Activated CD8-positive, alpha-beta memory T cell treated with anti-CD3 and anti-CD28 coated beads for 4 hours (primary cell): ENCODE measurements around the gene PSD2.

Experiments
- DNase-seq, 2 donors: peaks; one replicate each; pipeline ENCODE4 v3.0.0-alpha.2; 2020; ENCODE audit warnings: low read depth in 2 of 2

PSD2 gene

GRCh38 chr5:139811274-139811607 lies 15.6 kb downstream of the PSD2 start:
- DNase-seq: no peak

GRCh38 chr5:139812323-139812722 lies 16.7 kb downstream of the PSD2 start:
- DNase-seq: no peak

DNA sequence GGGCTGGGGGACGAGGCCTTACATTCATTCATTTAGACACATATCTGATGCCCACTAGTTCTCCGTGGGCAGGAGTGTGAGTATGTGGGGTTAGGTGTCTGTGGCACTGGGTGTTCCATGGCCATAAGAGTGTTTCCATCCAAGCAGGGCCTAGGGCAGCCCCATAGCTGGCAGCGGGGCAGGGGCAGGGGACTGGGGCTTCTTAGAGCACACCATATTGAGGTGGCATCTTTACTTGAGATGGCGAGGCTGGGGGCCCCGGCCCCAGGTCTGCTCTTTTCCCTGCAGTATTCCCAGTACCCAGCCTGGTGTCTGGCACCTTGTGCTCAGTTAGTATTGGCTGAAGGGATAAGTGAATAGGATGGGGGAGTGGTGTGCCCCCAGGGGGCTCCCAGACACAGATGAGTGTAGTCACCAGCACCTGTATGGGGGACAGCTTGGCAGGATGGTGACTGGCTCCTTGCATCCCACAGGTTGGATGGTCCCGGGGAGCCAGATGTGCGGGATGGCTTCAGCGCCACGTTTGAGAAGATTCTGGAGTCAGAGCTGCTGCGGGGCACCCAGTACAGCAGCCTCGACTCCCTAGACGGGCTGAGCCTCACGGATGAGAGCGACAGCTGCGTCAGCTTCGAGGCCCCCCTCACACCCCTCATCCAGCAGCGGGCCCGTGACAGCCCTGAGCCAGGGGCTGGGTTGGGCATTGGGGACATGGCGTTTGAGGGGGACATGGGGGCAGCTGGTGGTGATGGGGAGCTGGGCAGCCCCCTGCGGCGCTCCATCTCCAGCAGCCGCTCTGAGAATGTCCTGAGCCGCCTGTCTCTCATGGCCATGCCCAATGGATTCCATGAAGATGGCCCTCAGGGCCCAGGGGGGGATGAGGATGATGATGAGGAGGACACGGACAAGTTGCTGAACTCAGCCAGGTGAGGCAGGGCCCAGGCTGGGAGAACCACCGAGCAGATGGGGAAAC lies 17.5 kb downstream of the PSD2 start:
- no peak for DNase-seq

- DNase-seq: no peak
Measured at GRCh38 chr5:139814191-139814601, 18.6 kb downstream of the PSD2 start.

DNA sequence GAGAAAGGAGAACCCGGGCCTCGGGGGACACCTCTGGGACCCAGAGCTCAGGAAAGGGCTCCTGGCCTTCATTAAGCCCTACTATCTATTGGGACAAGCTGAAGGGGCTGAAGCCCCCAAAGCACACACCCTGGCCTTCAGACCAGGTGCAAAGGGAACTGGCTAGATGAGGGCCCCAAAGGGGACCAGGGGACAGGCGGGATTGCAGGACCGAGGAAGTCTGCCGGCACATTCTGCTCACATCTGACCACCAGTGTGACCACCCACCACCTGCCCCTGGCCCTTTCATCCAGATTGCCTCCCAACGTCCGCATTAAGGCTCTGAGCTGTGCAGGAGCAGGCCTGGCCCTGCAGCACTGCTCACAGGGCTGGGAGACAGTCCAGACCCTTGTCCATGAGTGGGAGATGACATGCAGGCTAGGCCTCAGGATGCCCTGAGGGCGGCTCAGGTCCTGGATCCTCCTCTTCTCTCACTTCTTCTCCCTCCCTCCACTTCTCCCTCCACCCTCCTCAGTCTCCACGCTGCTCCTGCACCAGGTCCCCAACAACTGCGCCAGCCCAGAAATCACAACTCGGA lies 19.2 kb downstream of the PSD2 start:
- no peak for DNase-seq

DNA sequence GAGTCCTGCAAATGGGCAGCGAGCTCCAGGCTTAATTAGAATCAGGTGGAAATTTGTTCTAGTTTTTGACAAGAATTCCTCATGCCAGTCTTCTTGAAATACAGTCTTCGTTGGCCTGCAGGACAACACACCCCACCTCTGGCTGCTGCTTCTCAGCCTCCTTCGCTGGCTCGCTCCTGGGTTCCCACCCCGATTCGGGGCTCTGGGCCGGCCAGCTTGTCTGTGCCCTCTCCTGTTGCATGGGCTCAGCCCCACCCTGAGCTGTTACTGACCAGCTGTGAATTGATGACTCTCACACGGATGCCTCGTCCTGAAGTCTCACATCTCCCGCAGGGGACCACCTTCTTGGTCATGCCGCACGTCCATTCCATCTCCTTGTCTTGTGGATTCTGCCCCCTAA lies 21.0 kb downstream of the PSD2 start:
- no peak for DNase-seq

DNA sequence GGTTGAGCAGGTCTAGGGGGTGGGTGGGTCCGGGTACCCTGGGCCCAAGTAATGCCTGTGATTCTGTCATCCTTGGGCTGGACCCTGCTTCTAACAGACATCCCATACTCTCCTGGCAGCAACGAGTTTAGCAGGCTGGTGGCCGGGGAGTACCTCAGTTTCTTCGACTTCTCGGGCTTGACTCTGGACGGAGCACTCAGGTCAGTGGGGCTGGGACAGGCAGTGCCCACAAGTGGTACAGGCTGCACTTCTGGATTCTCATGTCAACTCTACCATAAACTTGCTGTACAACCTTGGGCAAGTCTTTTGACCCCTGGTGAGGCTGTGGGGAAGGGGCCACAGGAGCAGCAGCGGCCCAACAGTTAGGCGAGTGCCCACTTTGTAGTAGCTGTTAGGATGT lies 21.8 kb downstream of the PSD2 start:
- DNase-seq: no peak

DNA sequence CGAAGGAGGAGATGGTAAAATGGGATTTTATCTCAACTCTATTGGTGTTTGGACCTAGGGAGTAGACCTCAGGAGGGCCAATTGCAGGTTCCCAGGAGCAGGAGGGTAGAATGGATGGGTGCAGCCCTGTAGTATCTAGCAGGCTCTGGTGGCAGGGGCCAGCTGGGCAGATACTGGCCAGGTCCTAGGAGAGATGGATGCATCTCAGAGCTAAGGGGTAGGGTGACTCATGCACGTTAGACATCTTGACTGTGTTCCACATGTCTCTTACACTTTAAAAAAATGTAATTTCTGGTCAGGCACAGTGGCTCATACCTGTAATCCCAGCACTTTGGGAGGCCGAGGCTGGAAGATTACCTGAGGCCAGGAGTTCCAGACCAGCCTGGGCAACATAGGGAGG lies 22.4 kb downstream of the PSD2 start:
- DNase-seq: no peak

DNA sequence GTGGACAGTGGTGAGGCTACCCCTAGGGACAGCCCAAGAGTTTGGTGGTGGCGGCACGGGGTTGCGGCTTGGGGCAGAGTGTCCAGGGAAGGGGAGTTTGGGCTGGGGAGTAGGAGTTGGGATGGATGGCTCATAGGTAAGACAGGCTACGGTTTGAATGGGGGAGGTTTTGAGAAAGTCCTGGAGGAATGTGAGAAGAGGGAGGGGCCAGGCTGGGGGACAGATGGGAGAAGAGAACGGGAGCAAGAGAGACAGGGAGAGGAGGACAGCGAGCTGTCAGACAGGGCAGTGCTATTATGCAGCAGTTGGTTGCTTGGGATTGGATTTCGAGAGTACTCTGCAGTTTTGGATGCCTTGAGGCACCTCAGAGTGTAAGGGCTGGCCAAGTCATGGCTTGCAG lies 24.5 kb downstream of the PSD2 start:
- DNase-seq: no peak

DNA sequence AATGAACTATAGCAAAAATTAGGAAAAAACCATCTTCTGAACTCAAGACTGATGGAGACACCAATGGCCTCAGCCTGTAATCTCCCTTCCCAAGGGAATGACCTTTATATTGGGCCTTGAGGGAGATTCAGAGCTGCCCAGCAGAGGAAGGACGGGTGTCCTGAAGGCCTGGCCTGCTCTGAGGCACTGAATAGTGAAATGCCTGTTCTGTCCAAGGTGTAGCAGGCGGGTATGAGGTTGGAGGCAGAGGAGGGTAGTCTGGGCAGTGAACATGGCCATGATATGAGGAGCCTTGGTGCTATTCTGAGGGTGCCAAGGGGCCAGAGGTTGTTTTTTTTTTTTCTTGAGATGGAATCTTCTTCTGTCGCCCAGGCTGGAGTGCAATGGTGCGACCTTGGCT lies 25.0 kb downstream of the PSD2 start:
- no peak for DNase-seq

GRCh38 chr5:139821806-139822552 lies 26.4 kb downstream of the PSD2 start:
- no peak for DNase-seq

DNA sequence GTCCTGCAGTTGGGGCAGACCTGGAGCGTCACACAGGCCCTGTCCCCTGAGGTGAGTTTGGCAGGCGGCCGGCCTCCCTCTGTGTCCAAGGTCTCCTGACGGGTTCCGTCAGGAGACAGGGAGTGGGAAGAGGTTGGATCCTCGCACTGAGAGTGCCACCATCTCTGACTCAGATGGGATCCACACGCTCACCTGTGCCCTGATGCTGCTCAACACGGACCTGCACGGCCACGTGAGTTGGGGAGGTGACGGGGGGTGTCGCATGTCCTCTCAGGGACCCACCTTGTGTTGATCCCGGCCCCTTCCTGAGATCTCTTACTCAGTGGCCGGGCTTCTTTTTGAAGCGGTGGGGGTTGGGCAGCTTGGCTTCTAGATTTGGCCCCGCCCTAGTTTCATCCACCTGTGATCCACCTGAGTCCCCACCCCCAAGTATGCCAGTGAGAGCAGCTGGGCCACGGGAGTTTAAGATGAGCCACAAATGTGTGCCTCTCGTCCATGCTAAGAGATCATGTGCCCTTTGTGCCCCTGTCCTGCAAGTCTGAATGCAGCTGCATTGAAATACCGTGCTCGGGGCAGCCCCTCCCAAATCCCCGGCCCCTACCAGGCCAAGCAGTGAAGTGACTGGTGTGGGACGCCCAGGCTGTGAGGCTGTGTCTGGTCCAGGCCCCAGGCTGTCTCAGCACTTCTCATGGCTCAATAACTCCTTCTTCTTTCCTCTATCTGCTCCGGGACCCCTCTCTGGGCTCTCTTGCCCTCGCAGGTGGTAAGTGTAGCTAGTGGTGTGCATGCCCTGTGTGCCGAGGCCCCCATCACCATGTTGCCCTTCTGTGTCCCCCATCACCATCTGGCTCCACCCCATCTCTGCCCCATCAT lies 27.2 kb downstream of the PSD2 start:
- DNase-seq: no peak

- DNase-seq: no peak
Measured at GRCh38 chr5:139823757-139824355, 28.2 kb downstream of the PSD2 start.

DNA sequence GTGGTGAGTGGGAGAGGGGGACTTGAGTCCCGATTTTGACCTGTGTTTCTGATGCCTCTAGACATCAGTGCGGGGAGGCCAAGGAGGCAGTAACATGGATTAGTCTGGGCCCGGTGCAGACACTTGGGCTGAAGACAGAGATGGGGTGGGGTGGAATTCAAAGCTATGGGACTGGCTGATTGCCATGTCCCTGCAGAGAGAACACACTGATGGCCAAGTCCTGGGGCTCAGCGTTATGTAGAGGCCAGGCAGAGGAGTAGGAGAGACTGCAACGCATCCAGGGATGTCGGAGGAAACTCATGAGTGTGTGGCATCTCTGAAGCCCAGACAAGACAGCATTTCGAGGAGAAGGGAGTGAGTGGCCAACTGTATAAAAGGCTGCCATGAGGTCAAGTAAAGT lies 30.1 kb downstream of the PSD2 start:
- no peak for DNase-seq

DNA sequence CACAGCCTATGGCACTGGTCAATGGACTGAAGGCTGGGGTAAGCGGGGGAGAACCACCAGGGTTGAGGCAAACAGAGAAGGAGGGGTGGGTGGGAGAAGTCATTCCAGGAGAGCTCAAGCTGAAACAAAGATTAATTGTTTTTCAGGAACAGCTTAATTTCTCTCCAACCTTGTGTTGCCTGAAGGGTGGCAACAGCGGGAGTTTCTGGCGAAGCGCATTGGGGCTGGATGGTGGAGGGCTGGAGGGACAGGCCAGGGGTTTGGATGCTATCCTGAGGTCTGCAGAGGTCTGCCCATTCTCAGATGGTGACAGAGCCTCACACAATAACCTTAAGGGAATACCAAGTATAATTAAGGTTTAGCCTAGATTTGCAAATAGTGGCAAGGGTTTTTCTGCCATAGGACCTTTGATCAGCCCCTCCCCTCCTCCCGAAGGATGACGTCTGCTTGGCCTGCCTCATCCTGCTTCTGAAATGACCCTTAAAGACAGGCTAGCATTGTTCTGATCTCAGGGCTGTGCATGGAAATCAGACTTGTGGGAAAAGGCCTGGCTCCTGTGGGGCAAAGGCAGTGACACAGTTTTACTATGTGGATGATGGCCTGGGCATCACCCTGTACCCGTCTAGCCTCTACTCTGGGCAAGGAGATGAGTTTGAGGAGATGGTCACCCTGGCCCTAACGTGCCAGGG lies 32.7 kb downstream of the PSD2 start:
- no peak for DNase-seq

DNA sequence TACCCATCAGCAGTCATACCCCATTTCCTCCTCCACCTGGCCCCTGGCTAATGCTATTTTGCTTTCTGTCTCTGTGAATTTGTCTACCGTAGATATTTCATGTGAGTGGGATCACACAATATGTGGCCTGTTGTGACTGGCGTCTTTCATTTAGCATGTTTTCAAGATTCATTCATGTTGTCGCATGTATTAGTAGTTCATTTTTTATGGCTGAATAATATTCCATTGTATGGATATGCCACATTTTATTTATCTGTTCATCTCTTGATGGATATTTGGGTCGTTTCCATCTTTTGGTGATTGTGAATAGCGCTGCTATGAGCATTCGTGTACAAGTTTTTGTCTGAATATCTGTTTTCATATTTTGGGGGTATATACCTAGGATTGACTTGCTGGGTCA lies 33.9 kb downstream of the PSD2 start:
- no peak for DNase-seq

DNA sequence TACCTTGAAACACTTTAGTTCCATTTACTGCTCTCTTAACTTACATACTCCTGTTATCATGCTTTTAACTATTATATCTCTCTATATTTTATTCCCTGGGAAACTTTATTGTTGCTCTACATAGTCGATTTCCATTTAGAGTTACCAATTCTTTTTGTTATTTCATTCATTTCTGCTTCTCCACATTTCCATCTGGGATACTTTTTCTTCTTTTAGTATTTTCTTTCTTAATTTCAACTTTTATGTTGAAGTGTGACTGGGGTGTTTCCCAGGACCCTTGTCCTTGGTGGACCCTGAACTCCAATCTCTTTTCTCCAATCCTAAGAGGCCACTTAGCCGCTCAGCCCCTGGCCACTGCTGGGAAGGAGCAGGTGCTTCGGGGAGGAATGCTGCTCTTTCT lies 36.0 kb downstream of the PSD2 start:
- no peak for DNase-seq

DNA sequence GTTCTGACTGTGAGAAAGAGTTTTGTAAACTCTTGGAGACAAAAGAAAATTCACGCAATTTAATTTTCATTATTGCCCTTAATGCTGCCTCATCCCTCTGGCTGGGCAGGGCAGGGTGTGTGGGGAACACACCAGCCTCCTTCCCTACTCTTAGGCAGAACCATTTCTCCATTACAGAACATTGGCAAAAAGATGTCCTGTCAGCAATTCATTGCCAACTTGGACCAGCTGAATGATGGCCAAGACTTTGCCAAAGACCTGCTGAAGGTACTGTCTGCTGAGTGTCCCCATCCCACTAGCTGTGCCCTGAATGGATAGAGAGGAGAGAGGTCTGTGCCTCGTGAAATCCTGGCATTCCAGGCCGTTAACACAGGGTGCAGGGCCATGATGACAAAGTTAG lies 37.9 kb downstream of the PSD2 start:
- DNase-seq: no peak

GRCh38 chr5:139835656-139836055 lies 40.0 kb downstream of the PSD2 start:
- DNase-seq: no peak

- no peak for DNase-seq
Measured at GRCh38 chr5:139836469-139837208, 41.0 kb downstream of the PSD2 start.
